Common myeloid progenitor, CD34-positive (primary cell): Measurements from ENCODE around the gene FAM162A. TPM values are rescaled to one million over a fixed set of nuclear protein-coding genes. Genes with fewer than 3 reads are reported as not detected.

Source experiments
- CTCF ChIA-PET: fragments of 350-600 bp; sonication (Branson Sonifier 250); formaldehyde crosslinking; loops from one replicate; lab custom pipeline; 2021; ENCODE audit warnings: antibody characterized with exemption; lab: Charles Lee
- POLR2A ChIA-PET: fragments of 350-600 bp; sonication (Branson Sonifier 250); formaldehyde crosslinking; loops from one replicate; lab custom pipeline; 2021; ENCODE audit warnings: antibody characterized with exemption; lab: Charles Lee
- DNase-seq, 3 donors: peaks; one replicate each; pipeline versions ENCODE4 v3.0.0 to v3.0.0-alpha.2; 2013
- H3K27ac ChIP-seq, 2 experiments: 1 replicate in 1 of 2; 2 replicates in 1 of 2; pipeline ENCODE4 v1.7.0; 2013; ENCODE audit warnings: inconsistent platforms in 2 of 2, low read length in 2 of 2, mild to moderate bottlenecking in 2 of 2, low read depth in 1 of 2, moderate library complexity in 1 of 2; ENCODE audit not compliant: severe bottlenecking in 2 of 2, insufficient read depth in 1 of 2, poor library complexity in 1 of 2
- H3K27me3 ChIP-seq, 5 experiments: replicated peaks in 2 of 5; 1 replicate in 3 of 5; 2 replicates in 2 of 5; pipeline versions ENCODE4 v1.6.1 to v1.7.0; 2013; ENCODE audit warnings: low read length in 4 of 5, mild to moderate bottlenecking in 2 of 5, moderate library complexity in 2 of 5, inconsistent platforms in 1 of 5; ENCODE audit not compliant: insufficient read depth in 5 of 5, control insufficient read depth in 4 of 5
- H3K36me3 ChIP-seq, 4 experiments: 1 replicate in 2 of 4; 2 replicates in 2 of 4; pipeline versions ENCODE4 v1.6.1 to v1.7.0; 2013; ENCODE audit warnings: low read length in 3 of 4, control low read depth in 1 of 4, mild to moderate bottlenecking in 1 of 4; ENCODE audit not compliant: control insufficient read depth in 4 of 4, insufficient read depth in 4 of 4
- H3K4me1 ChIP-seq, 4 experiments: 1 replicate in 3 of 4; 2 replicates in 1 of 4; pipeline versions ENCODE4 v1.6.1 to v1.7.1; 2013; ENCODE audit warnings: low read length in 3 of 4, mild to moderate bottlenecking in 3 of 4, control low read depth in 1 of 4, inconsistent platforms in 1 of 4, moderate library complexity in 1 of 4; ENCODE audit not compliant: control insufficient read depth in 4 of 4, insufficient read depth in 4 of 4; ENCODE audit errors: control extremely low read depth in 1 of 4
- H3K4me3 ChIP-seq, 7 experiments: 1 replicate in 4 of 7; 2 replicates in 3 of 7; pipeline versions ENCODE4 v1.5.1 to v1.7.0; 2013; ENCODE audit warnings: mild to moderate bottlenecking in 7 of 7, low read length in 6 of 7, moderate library complexity in 6 of 7, inconsistent platforms in 2 of 7, low read depth in 2 of 7, control low read depth in 1 of 7; ENCODE audit not compliant: insufficient read depth in 4 of 7, control insufficient read depth in 1 of 7; ENCODE audit errors: extremely low read depth in 1 of 7
- H3K9me3 ChIP-seq, 5 experiments: 1 replicate in 4 of 5; 2 replicates in 1 of 5; pipeline versions ENCODE4 v1.6.1 to v1.7.1; 2013; ENCODE audit warnings: low read length in 4 of 5, mild to moderate bottlenecking in 2 of 5, inconsistent platforms in 1 of 5, low read depth in 1 of 5, moderate library complexity in 1 of 5; ENCODE audit not compliant: control insufficient read depth in 4 of 5, insufficient read depth in 2 of 5; ENCODE audit errors: control extremely low read depth in 1 of 5
- WGBS: methylation state at CpG from one replicate; pipeline ENCODE4 v1.1.5; 2013; ENCODE audit not compliant: insufficient coverage; 5-methylcytosine and 5-hydroxymethylcytosine counted together
- polyA plus RNA-seq: library from polyadenylated mRNA; unstranded; fragments of 120-200 nt; gene quantifications from one replicate; pipeline ENCODE4 v1.2.1, GENCODE V29; 2013

The FAM162A gene, protein sequence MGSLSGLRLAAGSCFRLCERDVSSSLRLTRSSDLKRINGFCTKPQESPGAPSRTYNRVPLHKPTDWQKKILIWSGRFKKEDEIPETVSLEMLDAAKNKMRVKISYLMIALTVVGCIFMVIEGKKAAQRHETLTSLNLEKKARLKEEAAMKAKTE
- 28.0 TPM for polyA plus RNA-seq

- ChIA-PET POLR2A (interaction anchor here (0.9 to 1.7 kb wide), 4 partner anchors 13 to 131 kb away, joined by 3 to 12 read pairs (median 3); partner anchors contain the start of genes KPNA1 and WDR5B), CTCF (interaction anchor here (0.6 to 4.4 kb wide), 16 partner anchors 9 to 674 kb away, joined by 3 to 21 read pairs (median 4); partner anchors contain the start of genes PARP14 and WDR5B)
- H3K27ac ChIP-seq: peak within 1 kb of the TSS; percentile 69 to 85
- DNase-seq: peak; percentile 95 to 96 (median 96)
- 0% methylated on average over 35 of the region's 52 CpGs for WGBS
- peak within 1 kb of the TSS; percentile 81 to 98 (median 90) for H3K4me3 ChIP-seq
- H3K36me3 ChIP-seq: peaks cover 0 to 7% (median 5%) of the 10 kb centered on the region in 4 experiments
- no peaks in the 10 kb centered on the region for H3K27me3 ChIP-seq
- H3K9me3 ChIP-seq: no peaks in the 10 kb centered on the region
- peaks cover 12 to 41% (median 27%) of the 10 kb centered on the region in 4 experiments for H3K4me1 ChIP-seq
Measured at GRCh38 chr3:122383771-122384697, at the start of gene FAM162A. FAM162A (plus strand) TSS chr3:122384182; CDS start chr3:122384266, 84 bp downstream.

- H3K27me3 ChIP-seq: no peaks in the 10 kb centered on the region
- no peaks in the 10 kb centered on the region for H3K36me3 ChIP-seq
- H3K9me3 ChIP-seq: peaks cover 0 to 4% (median under 1%) of the 10 kb centered on the region in 5 experiments
- DNase-seq: no peak
- POLR2A ChIA-PET: no interaction called here
- CTCF ChIA-PET: no interaction called here
- no peak overlapping the region for H3K27ac ChIP-seq
- no peaks in the 10 kb centered on the region for H3K4me1 ChIP-seq
- no peak overlapping the region for H3K4me3 ChIP-seq
- 100% methylated on average over 1 of the region's 1 CpG for WGBS
Measured at GRCh38 chr3:122342803-122343202, 41.2 kb upstream of the FAM162A start.

- ChIA-PET CTCF (no interaction called here), POLR2A (no interaction called here)
- H3K27ac ChIP-seq: no peak overlapping the region
- H3K36me3 ChIP-seq: no peaks in the 10 kb centered on the region
- no peak overlapping the region for H3K4me3 ChIP-seq
- peaks cover 0 to 4% (median 3%) of the 10 kb centered on the region in 5 experiments for H3K9me3 ChIP-seq
- WGBS: no CpG with 5 or more reads among the region's 2 CpGs
- H3K27me3 ChIP-seq: no peaks in the 10 kb centered on the region
- H3K4me1 ChIP-seq: no peaks in the 10 kb centered on the region
- DNase-seq: no peak
Measured at GRCh38 chr3:122343654-122344053, 40.3 kb upstream of the FAM162A start.

GRCh38 chr3:122349171-122349570 is 34.8 kb upstream of the FAM162A start:
- WGBS: no CpG with 5 or more reads among the region's 1 CpG
- POLR2A ChIA-PET: no interaction called here

DNA sequence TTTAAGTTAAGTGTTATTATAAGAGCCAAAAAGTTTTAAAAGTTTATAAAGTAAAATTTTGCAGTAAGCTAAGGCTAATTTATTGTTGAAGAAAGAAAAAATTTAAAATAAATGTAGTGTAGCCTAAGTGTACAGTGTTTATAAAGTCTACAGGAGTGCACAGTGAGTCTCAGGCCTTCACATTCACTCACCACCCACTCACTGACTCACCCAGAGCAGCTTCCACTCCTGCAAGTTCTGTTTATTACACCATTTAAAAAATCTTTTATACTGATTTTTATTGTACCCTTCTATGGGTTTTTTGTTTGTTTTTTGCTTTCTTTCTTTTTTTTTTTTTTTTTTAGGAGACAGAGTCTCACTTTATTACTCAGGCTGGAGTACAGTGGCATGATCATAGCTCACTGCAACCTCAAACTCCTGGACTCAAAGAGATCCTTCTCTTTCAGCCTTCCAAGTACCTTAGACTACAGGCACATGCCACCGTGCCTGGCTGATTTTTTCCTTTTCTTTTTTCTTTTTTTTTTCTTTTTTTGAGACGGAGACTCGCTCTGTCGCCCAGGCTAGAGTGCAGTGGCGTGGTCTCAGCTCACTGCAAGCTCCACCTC is 33.1 kb upstream of the FAM162A start:
- POLR2A ChIA-PET: interaction anchor here (0.6 kb wide), 1 partner anchor 566 kb away, joined by 4 read pairs; no protein-coding TSS in a partner anchor

More at GRCh38 chr3:122349171-122349570, 34.8 kb upstream of the FAM162A start:
- Histone ChIP-seq H3K36me3 (no peaks in the 10 kb centered on the region), H3K9me3 (peaks cover 0 to 3% (median 0%) of the 10 kb centered on the region in 5 experiments), H3K27ac (no peak overlapping the region), H3K27me3 (no peaks in the 10 kb centered on the region), H3K4me1 (no peaks in the 10 kb centered on the region), H3K4me3 (no peak overlapping the region)
- DNase-seq: no peak
- CTCF ChIA-PET: no interaction called here

GRCh38 chr3:122351612-122352011 is 32.4 kb upstream of the FAM162A start:
- ChIA-PET POLR2A (no interaction called here), CTCF (no interaction called here)
- H3K9me3 ChIP-seq: peaks cover 0 to 3% (median 0%) of the 10 kb centered on the region in 5 experiments
- H3K4me3 ChIP-seq: no peak overlapping the region
- peaks cover 3 to 11% (median 8%) of the 10 kb centered on the region in 4 experiments for H3K4me1 ChIP-seq
- H3K36me3 ChIP-seq: no peaks in the 10 kb centered on the region
- WGBS: no CpG with 5 or more reads among the region's 4 CpGs
- no peak overlapping the region for H3K27ac ChIP-seq
- DNase-seq: no peak
- H3K27me3 ChIP-seq: no peaks in the 10 kb centered on the region

More for the DNA sequence above, 33.1 kb upstream of the FAM162A start:
- Histone ChIP-seq H3K27ac (no peak overlapping the region), H3K4me3 (no peak overlapping the region), H3K36me3 (no peaks in the 10 kb centered on the region), H3K4me1 (peaks cover 3 to 10% (median 7%) of the 10 kb centered on the region in 4 experiments), H3K27me3 (no peaks in the 10 kb centered on the region), H3K9me3 (peaks cover 0 to 3% (median 0%) of the 10 kb centered on the region in 5 experiments)
- no peak for DNase-seq
- WGBS: 98% methylated on average over 5 of the region's 5 CpGs
- CTCF ChIA-PET: no interaction called here
